CD14-positive monocyte (primary cell): Measurements from ENCODE around the gene CD36. TPM values are rescaled to one million over a fixed set of nuclear protein-coding genes. Genes with fewer than 3 reads are reported as not detected.
A peak's percentile ranks its signal among the peaks of the same experiment; 100 is the strongest.

Source experiments
- DNase-seq, 3 donors: peaks; one replicate each; pipeline ENCODE4 v3.0.0-alpha.2; 2011 to 2022
- H2AFZ ChIP-seq: 2 replicates; pipeline ENCODE4 v1.6.0; 2012; ENCODE audit warnings: mild to moderate bottlenecking, low read depth, low read length, inconsistent platforms; ENCODE audit not compliant: insufficient read depth, poor library complexity, severe bottlenecking
- H3K27ac ChIP-seq, 2 donors: 1 replicate in 1 of 2; 2 replicates in 1 of 2; pipeline ENCODE4 v1.5.1; 2012 to 2013; ENCODE audit warnings: low read length in 2 of 2, control low read depth in 1 of 2, inconsistent platforms in 1 of 2, low read depth in 1 of 2, mild to moderate bottlenecking in 1 of 2
- H3K27me3 ChIP-seq, 2 donors: one replicate each; pipeline versions ENCODE4 v1.6.0 to v1.6.1; 2011 to 2013; ENCODE audit warnings: low read length in 2 of 2; ENCODE audit not compliant: control insufficient read depth in 2 of 2, insufficient read depth in 2 of 2
- H3K36me3 ChIP-seq, 2 donors: replicated peaks in 1 of 2; 1 replicate in 1 of 2; 2 replicates in 1 of 2; pipeline versions ENCODE4 v1.5.1 to v1.6.1; 2012 to 2013; ENCODE audit warnings: low read length in 2 of 2, control low read depth in 1 of 2, inconsistent platforms in 1 of 2, mild to moderate bottlenecking in 1 of 2; ENCODE audit not compliant: insufficient read depth in 2 of 2, control insufficient read depth in 1 of 2
- H3K4me1 ChIP-seq, 2 donors: 1 replicate in 1 of 2; 2 replicates in 1 of 2; pipeline versions ENCODE4 v1.5.1 to v1.6.1; 2012 to 2013; ENCODE audit warnings: low read length in 2 of 2, control low read depth in 1 of 2, inconsistent platforms in 1 of 2, mild to moderate bottlenecking in 1 of 2, moderate library complexity in 1 of 2; ENCODE audit not compliant: insufficient read depth in 2 of 2, control insufficient read depth in 1 of 2
- H3K4me2 ChIP-seq: replicated peaks from 2 replicates; pipeline ENCODE3; 2012; ENCODE audit warnings: low read length, moderate library complexity, mild to moderate bottlenecking; ENCODE audit not compliant: poor library complexity, severe bottlenecking; ENCODE audit errors: extremely low read depth
- H3K4me3 ChIP-seq, 3 experiments: fragments of 200-600 bp in 1 of 3; sonication (generic) in 1 of 3; replicated peaks in 1 of 3; 1 replicate in 2 of 3; 2 replicates in 1 of 3; pipeline ENCODE4 v1.5.1; 2011 to 2013; ENCODE audit warnings: low read length in 3 of 3, mild to moderate bottlenecking in 3 of 3, control low read depth in 2 of 3, low read depth in 2 of 3, inconsistent platforms in 1 of 3, moderate library complexity in 1 of 3
- H3K79me2 ChIP-seq: 2 replicates; pipeline ENCODE4 v1.6.0; 2012; ENCODE audit warnings: mild to moderate bottlenecking, control low read depth, inconsistent platforms, low read length, moderate library complexity; ENCODE audit not compliant: insufficient read depth
- H3K9ac ChIP-seq: 2 replicates; pipeline ENCODE4 v1.6.0; 2017; ENCODE audit warnings: low read length, mild to moderate bottlenecking; ENCODE audit not compliant: insufficient read depth, poor library complexity, severe bottlenecking
- H3K9me3 ChIP-seq, 2 donors: replicated peaks in 1 of 2; 1 replicate in 1 of 2; 2 replicates in 1 of 2; pipeline versions ENCODE4 v1.5.1 to v1.6.1; 2012 to 2013; ENCODE audit warnings: low read length in 2 of 2, control low read depth in 1 of 2; ENCODE audit not compliant: control insufficient read depth in 1 of 2, insufficient read depth in 1 of 2
- H4K20me1 ChIP-seq: 2 replicates; pipeline ENCODE4 v1.6.0; 2012; ENCODE audit warnings: mild to moderate bottlenecking, low read length, control low read depth, moderate library complexity; ENCODE audit not compliant: insufficient read depth
- H3K27ac Mint-ChIP-seq, 7 donors: one replicate each; pipeline ENCODE4 v1.8.0; 2020; ENCODE audit warnings: mild to moderate bottlenecking in 7 of 7, mixed read lengths in 7 of 7, moderate library complexity in 6 of 7, inconsistent platforms in 2 of 7
- H3K27me3 Mint-ChIP-seq, 3 donors: one replicate each; pipeline ENCODE4 v1.8.0; 2021 to 2022; ENCODE audit warnings: low read depth in 3 of 3, mild to moderate bottlenecking in 3 of 3, mixed read lengths in 3 of 3, moderate library complexity in 3 of 3, inconsistent platforms in 1 of 3
- H3K36me3 Mint-ChIP-seq, 2 donors: one replicate each; pipeline ENCODE4 v1.8.0; 2020; ENCODE audit warnings: mixed read lengths in 2 of 2, inconsistent platforms in 1 of 2, mild to moderate bottlenecking in 1 of 2
- H3K4me1 Mint-ChIP-seq: one replicate; pipeline ENCODE4 v1.8.0; 2020; ENCODE audit warnings: mild to moderate bottlenecking, mixed read lengths
- H3K4me3 Mint-ChIP-seq, 2 donors: one replicate each; pipeline ENCODE4 v1.8.0; 2020; ENCODE audit warnings: mild to moderate bottlenecking in 2 of 2, mixed read lengths in 2 of 2, moderate library complexity in 1 of 2
- H3K9me3 Mint-ChIP-seq, 7 donors: one replicate each; pipeline ENCODE4 v1.8.0; 2020 to 2022; ENCODE audit warnings: mixed read lengths in 7 of 7, mild to moderate bottlenecking in 6 of 7, moderate library complexity in 6 of 7, inconsistent platforms in 2 of 7
- WGBS: methylation state at CpG from one replicate; pipeline ENCODE4 v1.1.5; 2013; ENCODE audit warnings: missing lambda C conversion rate; ENCODE audit not compliant: insufficient coverage; 5-methylcytosine and 5-hydroxymethylcytosine counted together
- intact Hi-C, 2 donors: fragments of 100-400 bp; cut with micrococcal nuclease; formaldehyde crosslinking; loops; one replicate each; pipeline versions ENCODE4 v1.15.0 to v1.15.1; 2023
- polyA plus RNA-seq, 3 donors: library from polyadenylated mRNA; depleted of rRNA in 1 of 3; unstranded in 2 of 3; stranded (reverse) in 1 of 3; fragments of 300-500 nt in 2 of 3; fragments of >200 nt in 1 of 3; fragmentation: Illumina TruSeq in 2 of 3; gene quantifications; 1 replicate in 2 of 3; 2 replicates in 1 of 3; pipeline ENCODE4 v1.2.3, GENCODE V29; 2012 to 2021
- TF ChIP-seq, protein P1 (sequence below): fragments of 200-600 bp; IDR thresholded peaks from one replicate; pipeline ENCODE4 v1.8.0; 2022; ENCODE audit warnings: antibody characterized with exemption, mild to moderate bottlenecking

The CD36 gene
- polyA plus RNA-seq, 3 donors: 735 to 1,210 (median 1,135) TPM

DNA sequence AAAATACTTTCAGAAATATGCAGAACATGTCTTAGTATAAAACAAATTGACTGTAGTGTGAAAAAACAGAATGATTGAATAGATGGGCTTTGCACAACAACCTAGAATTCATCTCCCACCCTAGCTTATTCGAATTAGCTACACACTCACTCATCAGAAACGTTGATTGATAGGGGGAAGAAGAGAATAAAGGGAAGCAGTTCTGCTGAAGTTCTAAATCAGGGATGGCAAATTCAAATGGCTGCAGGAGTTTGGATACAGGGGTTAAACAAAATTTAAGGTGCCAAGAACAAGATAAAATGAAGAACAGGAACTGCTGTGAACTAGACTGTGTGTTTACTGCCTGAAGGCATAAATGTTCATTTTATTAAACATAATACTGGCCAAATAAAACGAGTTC is 9.0 kb downstream of the CD36 start:
- H3K9ac ChIP-seq: no peak overlapping the region
- no peak overlapping the region for H3K27ac ChIP-seq
- H3K36me3 ChIP-seq: peaks cover 75 to 78% of the 10 kb centered on the region in 2 donors
- H3K79me2 ChIP-seq: peaks cover 90% of the 10 kb centered on the region
- WGBS: no CpG with 5 or more reads among the region's 3 CpGs
- Mint-ChIP-seq H3K27ac (peak overlapping the region in 1 of 7 donors; percentile 73), H3K4me3 (no peak overlapping the region), H3K27me3 (no peaks in the 10 kb centered on the region), H3K36me3 (peaks cover 60 to 79% of the 10 kb centered on the region in 2 donors), H3K9me3 (no peaks in the 10 kb centered on the region), H3K4me1 (peaks cover 44% of the 10 kb centered on the region)
- no peaks in the 10 kb centered on the region for H3K27me3 ChIP-seq
- DNase-seq: no peak
- intact Hi-C loops: no loop called here
- no peak overlapping the region for H3K4me2 ChIP-seq
- TF ChIP-seq, protein P1, sequence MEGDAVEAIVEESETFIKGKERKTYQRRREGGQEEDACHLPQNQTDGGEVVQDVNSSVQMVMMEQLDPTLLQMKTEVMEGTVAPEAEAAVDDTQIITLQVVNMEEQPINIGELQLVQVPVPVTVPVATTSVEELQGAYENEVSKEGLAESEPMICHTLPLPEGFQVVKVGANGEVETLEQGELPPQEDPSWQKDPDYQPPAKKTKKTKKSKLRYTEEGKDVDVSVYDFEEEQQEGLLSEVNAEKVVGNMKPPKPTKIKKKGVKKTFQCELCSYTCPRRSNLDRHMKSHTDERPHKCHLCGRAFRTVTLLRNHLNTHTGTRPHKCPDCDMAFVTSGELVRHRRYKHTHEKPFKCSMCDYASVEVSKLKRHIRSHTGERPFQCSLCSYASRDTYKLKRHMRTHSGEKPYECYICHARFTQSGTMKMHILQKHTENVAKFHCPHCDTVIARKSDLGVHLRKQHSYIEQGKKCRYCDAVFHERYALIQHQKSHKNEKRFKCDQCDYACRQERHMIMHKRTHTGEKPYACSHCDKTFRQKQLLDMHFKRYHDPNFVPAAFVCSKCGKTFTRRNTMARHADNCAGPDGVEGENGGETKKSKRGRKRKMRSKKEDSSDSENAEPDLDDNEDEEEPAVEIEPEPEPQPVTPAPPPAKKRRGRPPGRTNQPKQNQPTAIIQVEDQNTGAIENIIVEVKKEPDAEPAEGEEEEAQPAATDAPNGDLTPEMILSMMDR: no peak
- H3K4me1 ChIP-seq: peaks cover 18 to 31% of the 10 kb centered on the region in 2 donors
- no peak overlapping the region for H2AFZ ChIP-seq
- no peak overlapping the region for H3K4me3 ChIP-seq
- H3K9me3 ChIP-seq: no peaks in the 10 kb centered on the region
- H4K20me1 ChIP-seq: peaks cover 100% of the 10 kb centered on the region

GRCh38 chr7:80648031-80648600 is 9.7 kb downstream of the CD36 start:
- Histone ChIP-seq H3K4me3 (no peak overlapping the region), H2AFZ (no peak overlapping the region), H3K4me1 (peaks cover 14 to 25% of the 10 kb centered on the region in 2 donors), H3K27ac (no peak overlapping the region), H4K20me1 (peaks cover 100% of the 10 kb centered on the region), H3K4me2 (no peak overlapping the region), H3K9me3 (no peaks in the 10 kb centered on the region), H3K79me2 (peaks cover 90% of the 10 kb centered on the region), H3K36me3 (peaks cover 82 to 85% of the 10 kb centered on the region in 2 donors), H3K27me3 (no peaks in the 10 kb centered on the region), H3K9ac (no peak overlapping the region)
- intact Hi-C loops: no loop called here
- peaks cover 38% of the 10 kb centered on the region for H3K4me1 Mint-ChIP-seq
- peaks cover 65 to 84% of the 10 kb centered on the region in 2 donors for H3K36me3 Mint-ChIP-seq
- no peak overlapping the region for H3K4me3 Mint-ChIP-seq
- H3K27me3 Mint-ChIP-seq: no peaks in the 10 kb centered on the region
- WGBS: no CpG with 5 or more reads among the region's 2 CpGs
- peak overlapping the region in 2 of 7 donors; percentile 23 to 42 for H3K27ac Mint-ChIP-seq
- TF ChIP-seq, protein P1: no peak
- no peak for DNase-seq
- no peaks in the 10 kb centered on the region for H3K9me3 Mint-ChIP-seq
